GM18951 (cell line): Measurements from ENCODE around the gene GPR78.

Experiments used
- POLR2A ChIP-seq: IDR thresholded peaks from 4 replicates; pipeline ENCODE4 v1.6.1; 2011; ENCODE audit warnings: mild to moderate bottlenecking; ENCODE audit not compliant: insufficient read length, insufficient read depth; ENCODE audit errors: extremely low read depth
- in situ Hi-C: fragments of 300-500 bp; cut with MboI; formaldehyde crosslinking; loops from one replicate; pipeline ENCODE4 v1.12.0; 2022; ENCODE audit warnings: low sequenced_read_pairs, mixed read lengths, inconsistent platforms; ENCODE audit not compliant: unreplicated experiment

Gene GPR78, protein sequence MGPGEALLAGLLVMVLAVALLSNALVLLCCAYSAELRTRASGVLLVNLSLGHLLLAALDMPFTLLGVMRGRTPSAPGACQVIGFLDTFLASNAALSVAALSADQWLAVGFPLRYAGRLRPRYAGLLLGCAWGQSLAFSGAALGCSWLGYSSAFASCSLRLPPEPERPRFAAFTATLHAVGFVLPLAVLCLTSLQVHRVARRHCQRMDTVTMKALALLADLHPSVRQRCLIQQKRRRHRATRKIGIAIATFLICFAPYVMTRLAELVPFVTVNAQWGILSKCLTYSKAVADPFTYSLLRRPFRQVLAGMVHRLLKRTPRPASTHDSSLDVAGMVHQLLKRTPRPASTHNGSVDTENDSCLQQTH

DNA sequence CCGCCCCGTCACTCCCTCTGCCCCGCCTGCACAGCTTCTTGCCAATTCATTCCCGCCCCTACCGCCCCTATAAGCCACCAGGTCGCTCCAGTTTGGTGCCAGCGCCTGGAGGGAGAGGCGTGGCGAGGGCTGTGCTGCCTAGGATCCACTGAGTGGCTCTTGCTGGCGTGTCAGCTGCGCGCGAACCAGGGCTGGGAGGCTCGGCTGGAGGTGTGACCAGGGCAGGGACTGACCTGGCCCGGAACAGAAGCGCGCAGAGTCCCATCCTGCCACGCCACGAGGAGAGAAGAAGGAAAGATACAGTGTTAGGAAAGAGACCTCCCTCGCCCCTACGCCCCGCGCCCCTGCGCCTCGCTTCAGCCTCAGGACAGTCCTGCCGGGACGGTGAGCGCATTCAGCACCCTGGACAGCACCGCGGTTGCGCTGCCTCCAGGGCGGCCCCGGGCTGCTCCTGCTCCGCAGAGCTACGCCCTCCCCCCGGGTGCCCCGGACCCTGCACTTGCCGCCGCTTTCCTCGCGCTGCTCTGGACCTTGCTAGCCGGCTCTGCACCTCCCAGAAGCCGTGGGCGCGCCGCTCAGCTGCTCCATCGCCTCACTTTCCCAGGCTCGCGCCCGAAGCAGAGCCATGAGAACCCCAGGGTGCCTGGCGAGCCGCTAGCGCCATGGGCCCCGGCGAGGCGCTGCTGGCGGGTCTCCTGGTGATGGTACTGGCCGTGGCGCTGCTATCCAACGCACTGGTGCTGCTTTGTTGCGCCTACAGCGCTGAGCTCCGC is at the start of gene GPR78:
GPR78 (plus strand) TSS at position 72 of the 773 bp plus-strand sequence; CDS start at position 663, 591 bp downstream.
- in situ Hi-C loops, result no loop called here
- TF ChIP-seq POLR2A, result no peak

DNA sequence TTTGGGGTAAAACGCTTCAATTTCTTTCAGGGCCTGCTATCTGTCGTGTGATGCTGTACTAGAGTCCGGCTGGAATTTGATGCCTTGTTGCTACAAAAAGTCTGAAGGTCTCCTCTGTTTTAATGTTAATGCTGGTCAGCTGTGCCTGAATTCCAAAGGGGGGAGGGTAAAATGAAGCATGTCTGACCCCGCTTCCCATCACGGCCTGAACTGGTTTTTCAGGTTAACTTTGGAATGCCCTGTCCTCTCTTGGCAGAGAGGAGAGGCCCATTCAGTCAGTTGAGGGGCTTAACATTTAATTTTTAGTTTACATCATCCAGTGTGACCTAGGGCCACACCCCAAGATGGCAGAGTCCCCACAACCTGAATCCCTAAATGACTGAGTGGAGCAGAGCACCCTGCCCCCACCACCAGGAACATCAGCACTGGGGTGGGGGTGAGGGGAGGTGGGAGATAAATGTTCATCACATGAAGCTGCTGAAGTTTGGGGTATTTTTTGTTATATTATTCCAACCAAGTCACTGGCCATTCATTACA is 47.9 kb upstream of the GPR78 start:
- in situ Hi-C loops, result no loop called here
- no peak for TF ChIP-seq POLR2A

DNA sequence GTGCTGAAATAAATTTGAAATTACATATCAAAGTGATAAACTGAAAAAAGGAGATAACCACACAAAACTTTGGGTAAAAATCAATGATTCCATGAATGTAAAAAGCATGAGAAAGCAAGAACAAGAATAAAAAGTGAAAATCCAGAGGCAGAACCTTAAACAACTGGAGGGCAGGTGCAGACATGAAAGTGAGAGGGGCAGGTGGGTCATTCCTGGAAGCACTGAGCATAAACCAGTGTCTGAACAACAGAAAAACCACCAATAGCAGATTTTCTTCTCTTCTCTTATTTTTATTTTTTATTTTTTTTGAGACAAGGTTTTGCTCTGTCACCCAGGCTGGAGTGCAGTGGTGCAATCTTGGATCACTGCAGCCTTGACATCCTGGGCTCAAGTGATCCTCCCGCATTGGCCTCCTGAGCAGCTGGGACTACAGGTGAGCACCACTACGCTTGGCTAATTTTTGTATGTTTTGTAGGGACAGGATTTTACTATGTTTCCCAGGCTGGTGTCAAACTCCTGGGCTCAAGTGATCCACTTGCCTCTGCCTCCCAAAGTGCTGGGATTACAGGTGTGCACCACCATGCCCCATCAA is 46.8 kb upstream of the GPR78 start:
- in situ Hi-C loops, result no loop called here
- TF ChIP-seq POLR2A, result no peak

DNA sequence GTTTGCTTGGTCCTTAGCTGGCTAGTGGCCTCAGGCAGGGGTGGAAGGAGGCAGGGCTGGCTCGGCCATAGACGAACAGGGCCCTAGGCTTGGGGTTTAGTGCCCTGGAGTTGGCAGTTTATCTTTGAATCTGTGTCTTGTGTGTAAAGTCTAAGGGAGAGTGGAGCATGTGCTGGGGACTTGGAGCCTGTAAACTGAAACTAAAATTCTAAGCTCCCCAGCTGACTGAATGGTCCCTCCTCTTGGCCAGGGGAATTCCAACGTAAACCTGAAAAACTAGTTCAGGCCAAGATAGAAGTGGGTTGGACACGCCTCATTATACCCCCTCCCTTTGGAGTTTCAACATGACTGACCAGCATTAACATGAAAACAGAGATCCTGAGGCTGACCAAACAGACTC is 46.1 kb upstream of the GPR78 start:
- TF ChIP-seq POLR2A, result no peak
- in situ Hi-C loops, result no loop called here

DNA sequence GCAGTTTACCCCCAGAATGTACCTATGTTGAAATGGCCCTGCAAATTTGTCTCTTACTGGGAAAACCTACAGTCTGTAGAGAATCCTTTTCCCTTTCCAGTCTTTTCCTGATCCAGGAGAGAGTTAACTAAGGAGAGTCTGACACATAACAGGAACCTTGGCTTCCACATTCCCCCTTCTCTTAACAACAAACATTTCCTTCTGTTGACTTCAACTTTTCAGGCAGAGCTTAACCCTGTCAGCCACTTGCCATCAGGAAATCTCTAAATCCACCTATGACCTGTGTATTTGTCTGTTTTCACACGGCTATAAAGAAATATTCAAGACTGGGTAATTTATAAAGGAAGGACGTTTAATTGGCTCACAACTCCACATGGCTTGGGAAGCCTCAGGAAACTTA is 45.6 kb upstream of the GPR78 start:
- in situ Hi-C loops, result no loop called here
- TF ChIP-seq POLR2A, result no peak

DNA sequence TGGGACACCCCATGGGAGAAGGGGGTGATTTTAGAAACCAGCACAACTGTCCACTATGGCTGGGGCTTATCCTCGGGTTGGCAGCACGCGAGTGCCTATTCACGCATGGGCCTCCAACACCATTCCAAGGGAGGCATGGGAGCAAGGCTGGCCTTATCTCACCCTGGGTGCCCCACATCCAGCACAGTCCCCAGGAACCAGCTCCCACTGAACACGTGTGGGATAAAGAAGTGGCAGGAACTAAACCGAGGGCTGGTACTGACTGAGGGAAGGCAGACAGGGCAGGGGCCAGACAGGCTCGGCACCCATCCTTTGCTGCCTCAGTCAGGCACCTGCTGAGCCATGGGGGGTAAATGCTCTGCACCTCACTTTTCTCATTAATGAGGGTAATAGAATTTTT is 43.7 kb upstream of the GPR78 start:
- in situ Hi-C loops, result no loop called here

DNA sequence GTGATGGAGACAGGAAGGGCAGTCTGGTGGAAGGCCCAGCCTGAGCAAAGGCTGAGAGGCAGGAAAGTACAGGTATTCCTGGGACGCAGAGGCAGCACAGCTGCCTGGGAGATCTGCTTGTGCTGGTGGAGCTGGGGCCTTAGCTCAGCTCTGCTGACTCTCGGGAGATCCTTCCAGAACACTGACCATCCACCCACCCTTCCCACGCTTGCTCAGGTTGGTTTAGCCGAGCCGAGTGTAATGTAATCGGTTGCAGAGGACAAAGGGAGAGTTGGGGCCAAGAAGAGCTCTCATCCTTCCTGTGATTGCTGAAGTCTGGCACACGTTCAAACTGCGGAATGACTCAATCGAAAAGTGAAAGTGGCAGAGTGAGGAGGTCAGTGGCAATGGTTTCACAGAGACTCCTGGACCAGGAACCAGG is 43.1 kb upstream of the GPR78 start:
- in situ Hi-C loops, result no loop called here

More for the DNA sequence above, 43.7 kb upstream of the GPR78 start:
- no peak for TF ChIP-seq POLR2A

DNA sequence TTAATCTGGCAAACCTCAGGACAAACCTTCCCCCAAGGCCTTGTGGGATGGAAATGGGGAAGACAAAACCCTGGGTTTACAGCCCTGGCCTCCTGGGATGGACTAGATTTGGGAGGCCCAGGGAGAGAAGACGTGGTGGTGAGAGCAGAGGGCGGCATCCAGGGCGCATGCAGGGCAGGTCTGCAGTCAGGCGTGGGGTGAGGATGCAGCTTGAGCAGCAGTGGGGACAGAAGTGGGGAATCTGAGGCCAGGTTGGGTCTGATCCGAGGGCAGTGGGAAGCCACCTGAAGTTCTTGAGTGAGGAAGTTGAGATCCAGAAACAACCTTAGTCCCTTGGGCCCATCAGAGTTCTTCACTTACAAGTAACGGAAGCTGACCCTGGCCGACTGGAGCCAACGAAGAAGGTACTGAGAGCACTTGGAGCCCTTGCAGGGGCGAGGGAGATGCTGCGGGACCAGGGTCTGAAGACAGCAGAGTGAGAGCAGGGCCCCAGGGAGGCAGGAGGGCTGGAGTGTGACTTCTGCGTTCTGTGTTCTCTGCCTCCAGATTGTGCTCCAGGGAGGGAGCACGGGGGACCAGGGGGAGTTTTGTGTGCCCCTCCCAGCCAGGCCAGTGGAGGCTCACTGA is 42.0 kb upstream of the GPR78 start:
- in situ Hi-C loops, result no loop called here
- no peak for TF ChIP-seq POLR2A

More for the DNA sequence above, 43.1 kb upstream of the GPR78 start:
- TF ChIP-seq POLR2A, result no peak

DNA sequence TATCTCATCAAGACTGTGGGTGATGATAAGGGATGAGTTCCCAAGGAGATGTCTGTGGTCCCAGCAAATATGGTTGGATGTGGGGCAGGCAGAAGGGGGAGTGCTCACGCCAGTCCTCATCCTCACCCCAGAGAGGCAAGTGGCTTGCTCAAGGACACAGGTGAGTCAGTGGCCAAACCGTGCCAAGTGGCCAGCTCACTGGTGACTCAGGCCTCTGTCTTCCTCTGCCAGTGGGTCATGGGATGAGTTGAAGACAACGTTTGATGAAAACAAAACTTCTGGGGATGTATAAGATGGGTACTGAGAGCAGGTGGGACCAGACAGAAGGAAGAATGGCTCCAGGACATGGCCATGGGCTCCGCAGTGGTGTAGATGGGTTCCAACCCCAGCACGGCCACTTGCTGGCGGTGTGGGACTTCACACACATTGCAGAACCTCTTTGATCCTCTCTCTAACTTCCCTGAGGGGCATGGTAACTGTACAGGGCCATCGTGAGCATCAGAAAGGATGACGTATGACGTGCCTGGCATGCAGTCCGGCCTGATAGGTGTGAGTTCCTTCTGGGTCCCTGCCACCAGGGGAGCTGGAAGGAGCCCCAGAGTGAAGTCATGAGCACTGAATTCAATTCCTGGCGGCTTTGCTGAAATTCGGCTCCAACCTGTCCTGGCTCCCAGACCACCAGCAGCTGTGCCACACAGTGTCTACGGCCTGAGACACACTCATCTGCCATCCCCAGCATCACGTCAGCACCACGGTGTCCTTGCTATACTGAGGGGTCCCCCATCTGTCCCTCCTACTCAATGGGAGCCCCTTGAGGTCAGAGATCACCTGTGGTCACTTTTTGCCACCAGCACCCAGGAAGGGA is 41.3 kb upstream of the GPR78 start:
- in situ Hi-C loops, result no loop called here
- no peak for TF ChIP-seq POLR2A

DNA sequence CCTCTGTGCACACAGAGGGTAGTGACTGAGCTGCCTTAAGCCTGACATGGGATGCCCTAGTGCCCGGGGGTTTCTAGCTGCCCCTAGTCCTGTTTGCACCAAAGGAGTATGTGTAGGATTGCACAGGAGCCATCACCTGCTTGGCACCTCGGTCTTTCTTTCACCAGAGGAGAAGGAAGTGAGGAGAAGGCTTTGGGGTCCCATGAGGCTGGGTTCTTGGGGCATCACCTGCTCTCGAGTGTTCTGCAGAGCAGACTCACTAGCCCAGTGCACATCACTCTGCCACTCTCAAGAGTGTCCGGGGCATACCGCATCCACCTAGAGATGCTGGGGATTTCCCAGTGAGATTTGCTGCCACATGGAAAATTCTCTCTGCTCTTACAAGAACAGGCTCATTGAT is 40.5 kb upstream of the GPR78 start:
- in situ Hi-C loops, result loop anchor here (10.0 kb wide), 1 partner anchor 65 kb away; no protein-coding TSS in a partner anchor
- TF ChIP-seq POLR2A, result no peak

DNA sequence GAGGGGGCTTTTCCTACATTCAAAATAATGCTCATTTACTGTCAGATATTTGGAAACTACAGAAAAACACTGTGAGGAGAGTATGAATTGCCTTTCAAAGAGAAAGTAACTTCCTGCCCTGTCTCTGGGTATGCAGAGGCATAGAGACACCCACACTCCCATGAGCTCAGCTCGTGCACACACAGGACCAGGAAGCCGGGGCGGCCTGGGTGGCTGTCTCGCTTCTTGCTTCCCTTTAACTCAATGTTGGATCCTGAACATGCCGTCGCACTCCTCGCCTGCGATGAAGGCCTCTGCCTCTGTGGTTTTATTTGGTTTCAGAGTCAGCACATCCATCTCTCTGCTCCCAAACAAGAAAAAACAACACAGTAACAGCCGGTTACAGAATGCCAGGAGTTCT is 40.1 kb upstream of the GPR78 start:
- in situ Hi-C loops, result loop anchor here (10.0 kb wide), 1 partner anchor 65 kb away; no protein-coding TSS in a partner anchor

DNA sequence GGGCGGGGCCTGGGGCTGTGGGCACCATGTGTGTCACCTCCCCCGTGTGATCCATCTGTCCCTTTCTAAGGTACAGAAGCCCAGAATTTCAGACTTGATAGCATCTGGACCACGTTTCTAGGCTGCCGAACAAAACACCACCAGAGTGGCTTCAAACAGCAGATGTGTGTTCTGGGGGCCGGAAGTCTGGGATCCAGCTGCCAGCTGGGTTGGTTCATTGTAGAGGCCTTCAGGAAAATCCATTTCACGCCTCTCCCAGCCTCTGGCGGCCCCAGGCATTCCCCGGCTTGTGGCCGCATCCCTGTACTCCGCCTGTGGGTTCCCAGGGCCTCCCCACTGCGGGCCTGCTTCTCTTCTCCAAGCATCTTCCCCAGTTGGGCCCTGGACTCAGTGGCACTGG is 39.6 kb upstream of the GPR78 start:
- in situ Hi-C loops, result loop anchor here (10.0 kb wide), 1 partner anchor 66 kb away; no protein-coding TSS in a partner anchor
- no peak for TF ChIP-seq POLR2A

More for the DNA sequence above, 40.1 kb upstream of the GPR78 start:
- TF ChIP-seq POLR2A, result no peak
